NCI-H345 treated with DMSO at 0.1 percent for 48 hours (cell line): ENCODE results near the gene MRPS6.

Source experiments
- DNase-seq: peaks from one replicate; lab custom pipeline; 2025; ENCODE audit not compliant: unreplicated experiment; lab: John Stamatoyannopoulos, UW

The MRPS6 gene

GRCh38 chr21:34065027-34065426 is 8.4 kb upstream of the MRPS6 start:
- DNase-seq = no peak

- DNase-seq = no peak
Measured at GRCh38 chr21:34071683-34072082, 1.7 kb upstream of the MRPS6 start.

DNA sequence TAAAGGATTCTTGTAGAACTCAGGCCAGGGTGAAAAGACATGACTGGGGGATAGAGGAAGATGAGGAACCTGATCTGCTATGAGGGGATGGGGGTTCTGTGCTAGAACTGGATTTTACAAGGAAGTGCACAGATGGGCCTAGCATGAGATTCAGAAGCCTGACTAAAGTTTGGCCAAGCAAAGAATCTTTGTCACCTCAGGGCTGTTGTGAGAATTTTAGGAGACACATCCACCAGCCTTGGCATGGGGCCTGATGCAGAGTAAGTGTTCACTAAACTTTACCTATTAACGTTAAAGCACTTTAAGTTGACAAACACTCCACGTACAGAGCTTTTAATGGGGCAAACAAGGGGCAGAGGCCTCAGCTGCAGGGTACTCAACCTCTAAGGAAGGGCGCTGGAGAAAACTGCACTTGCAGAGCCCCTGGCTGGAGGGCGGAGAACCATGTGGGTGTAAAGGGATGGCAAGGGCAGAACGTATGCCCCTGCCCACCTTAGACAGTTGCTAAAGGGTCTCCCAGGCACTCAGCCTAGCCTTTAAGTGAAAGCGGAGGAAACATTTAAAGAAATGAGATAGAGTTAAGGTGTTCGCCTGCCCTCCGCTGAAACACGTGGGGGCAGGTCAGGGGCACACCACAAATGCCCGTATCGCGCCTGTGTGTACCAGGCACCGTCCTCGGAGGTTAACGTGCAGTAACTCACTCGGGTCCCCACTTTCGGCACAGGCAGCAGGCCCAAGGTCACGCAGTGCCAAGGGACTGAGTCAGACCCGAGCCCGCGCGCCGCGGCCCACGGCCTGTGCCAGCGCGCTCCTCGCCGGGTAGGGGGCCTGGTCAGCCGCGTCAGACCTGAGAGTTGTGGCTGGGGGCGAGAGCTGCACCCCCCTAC is 990 bp upstream of the MRPS6 start:
- DNase-seq = no peak

GRCh38 chr21:34073749-34074282 is 438 bp downstream of the MRPS6 start:
- no peak for DNase-seq

- DNase-seq = no peak
Measured at GRCh38 chr21:34074283-34075090, 1.1 kb downstream of the MRPS6 start.

DNA sequence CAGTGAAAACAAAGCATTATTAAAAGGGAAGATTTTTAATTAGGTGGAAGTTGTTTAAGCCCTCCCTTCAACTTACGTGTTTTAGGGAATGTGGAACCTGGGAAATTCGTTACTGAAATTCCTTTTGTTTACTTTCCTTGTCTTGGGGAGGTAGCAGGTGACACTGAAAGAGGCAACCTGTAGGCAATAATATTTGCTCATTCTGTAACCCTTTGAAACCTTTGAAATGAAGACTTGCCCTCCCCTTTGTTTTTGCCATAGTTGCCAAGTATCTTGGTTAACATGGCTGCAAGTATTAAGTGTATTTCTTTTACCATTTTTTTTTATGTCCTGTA is 1.7 kb downstream of the MRPS6 start:
- DNase-seq = no peak

DNA sequence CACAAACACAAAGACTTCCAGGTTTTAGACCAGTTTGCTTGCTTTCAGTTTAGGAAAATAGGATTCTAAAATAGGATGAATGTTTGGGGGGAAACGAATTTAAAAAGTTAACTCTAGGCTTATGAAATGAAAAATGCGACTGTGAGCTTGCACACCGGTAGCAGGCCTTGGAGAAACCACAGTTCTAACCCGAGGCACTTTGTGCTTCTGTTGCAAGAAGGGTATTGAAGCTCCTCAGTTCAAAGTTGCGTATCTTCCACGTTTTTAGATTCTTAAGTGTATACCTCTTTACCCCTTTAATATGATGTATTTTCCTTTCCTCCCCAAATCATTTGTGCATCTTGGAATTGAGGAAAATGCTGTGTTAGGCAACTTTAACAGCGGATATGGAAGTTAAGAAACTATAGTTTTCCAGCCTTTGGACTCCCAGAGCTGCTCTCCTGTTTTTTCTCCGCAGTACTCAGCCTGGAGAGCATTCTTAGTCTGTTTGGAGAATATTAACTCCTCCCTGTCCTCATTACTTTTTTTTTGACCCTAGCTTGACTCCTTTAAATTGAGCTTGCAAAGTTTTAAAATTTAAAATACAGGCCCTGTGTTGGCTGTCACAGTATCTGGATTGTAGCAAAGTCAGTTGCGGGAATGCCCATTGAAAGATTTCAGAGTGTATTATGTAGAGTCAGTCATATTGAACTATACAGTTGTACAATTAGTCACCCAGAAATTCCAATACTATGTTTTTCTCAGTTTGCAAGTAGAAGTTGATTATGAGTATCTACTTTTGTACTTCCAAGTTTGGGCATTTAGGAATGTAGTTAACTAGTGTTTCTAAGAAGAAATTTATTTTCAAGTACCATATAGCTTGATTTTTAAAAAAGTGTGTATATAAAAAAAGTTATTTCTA is 2.6 kb downstream of the MRPS6 start:
- no peak for DNase-seq

DNA sequence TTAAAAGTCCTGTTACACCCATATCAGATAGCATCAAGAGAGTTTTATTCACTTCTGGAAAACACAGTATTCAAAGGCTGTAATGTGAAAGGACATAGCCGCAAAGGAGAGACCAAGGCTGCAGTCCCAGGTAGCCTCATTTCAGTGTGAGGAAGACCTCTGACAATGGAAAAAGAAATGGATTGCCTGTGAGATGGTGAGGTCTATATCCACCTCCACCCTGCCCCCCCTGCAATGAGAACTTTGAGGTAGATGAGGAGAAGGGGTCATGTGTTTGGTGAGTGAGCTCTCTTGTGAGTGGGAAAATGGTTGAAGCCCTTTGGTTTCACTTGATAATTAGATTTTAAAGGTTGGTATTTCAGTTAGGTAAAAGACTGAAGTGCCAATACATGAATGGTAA is 3.5 kb downstream of the MRPS6 start:
- no peak for DNase-seq

- DNase-seq = no peak
Measured at GRCh38 chr21:34077888-34078287, 4.5 kb downstream of the MRPS6 start.

DNA sequence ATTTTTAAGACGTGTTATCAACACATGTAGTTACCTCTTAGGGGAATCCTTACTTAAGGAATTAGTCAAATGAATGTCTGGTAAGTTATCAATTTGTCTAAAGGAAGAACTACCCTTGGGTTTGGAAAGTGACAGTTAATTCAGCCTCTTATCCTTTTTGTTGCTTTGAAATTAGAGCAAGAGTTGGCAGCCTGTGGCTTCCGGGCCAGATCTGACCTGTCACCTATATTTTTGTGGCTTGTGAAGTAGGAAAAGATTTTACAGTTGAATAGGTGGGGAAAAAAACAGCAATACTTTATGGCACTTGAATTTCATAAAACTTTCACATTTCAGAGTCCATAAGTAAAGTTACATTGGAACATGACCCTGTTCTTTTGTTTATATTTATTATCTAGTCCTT is 5.5 kb downstream of the MRPS6 start:
- DNase-seq = no peak

GRCh38 chr21:34080710-34081109 is 7.3 kb downstream of the MRPS6 start:
- DNase-seq = no peak

DNA sequence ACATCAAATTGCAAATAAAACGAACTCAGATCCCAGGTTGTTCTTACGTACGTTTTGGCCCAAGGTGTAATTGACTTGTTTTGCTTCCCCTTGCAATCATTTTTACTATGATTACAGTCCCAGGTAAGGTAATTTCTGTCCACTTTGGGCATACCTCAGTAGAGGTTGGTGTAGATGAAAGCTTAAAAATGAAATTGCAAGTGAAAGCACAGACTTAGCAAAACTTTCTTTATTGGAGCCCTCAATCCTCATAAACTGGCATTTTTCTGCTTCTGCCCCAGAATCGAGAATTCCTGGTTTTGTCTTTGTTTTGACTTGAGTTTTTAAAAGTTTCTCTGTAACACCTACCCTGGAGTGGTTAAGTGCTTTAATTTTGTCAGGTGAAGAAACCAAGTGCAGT is 9.4 kb downstream of the MRPS6 start:
- no peak for DNase-seq

DNA sequence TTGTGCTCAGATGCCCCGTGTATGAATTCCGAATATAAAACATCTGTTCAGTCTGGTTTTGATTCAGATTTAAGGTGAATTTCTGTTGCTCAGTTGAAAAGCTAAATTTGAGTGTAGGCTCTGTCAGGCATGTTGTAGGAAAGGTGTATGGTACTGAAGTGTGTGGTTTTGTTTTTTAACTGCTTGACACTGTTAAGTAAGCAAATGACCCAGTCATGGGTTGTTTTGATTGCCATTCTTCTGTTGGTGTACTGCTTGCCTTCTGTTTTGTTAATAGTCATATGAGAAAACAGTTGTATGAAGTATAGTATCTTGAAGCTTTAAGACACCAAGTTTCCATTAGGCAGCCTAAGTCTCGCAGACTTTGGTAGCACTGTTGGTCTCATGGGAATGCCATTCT is 10.0 kb downstream of the MRPS6 start:
- DNase-seq = no peak

GRCh38 chr21:34085129-34085528 is 11.8 kb downstream of the MRPS6 start:
- DNase-seq = no peak

GRCh38 chr21:34086887-34087306 is 13.5 kb downstream of the MRPS6 start:
- DNase-seq = no peak

GRCh38 chr21:34088752-34089151 is 15.4 kb downstream of the MRPS6 start:
- no peak for DNase-seq

GRCh38 chr21:34091032-34091431 is 17.7 kb downstream of the MRPS6 start:
- no peak for DNase-seq

DNA sequence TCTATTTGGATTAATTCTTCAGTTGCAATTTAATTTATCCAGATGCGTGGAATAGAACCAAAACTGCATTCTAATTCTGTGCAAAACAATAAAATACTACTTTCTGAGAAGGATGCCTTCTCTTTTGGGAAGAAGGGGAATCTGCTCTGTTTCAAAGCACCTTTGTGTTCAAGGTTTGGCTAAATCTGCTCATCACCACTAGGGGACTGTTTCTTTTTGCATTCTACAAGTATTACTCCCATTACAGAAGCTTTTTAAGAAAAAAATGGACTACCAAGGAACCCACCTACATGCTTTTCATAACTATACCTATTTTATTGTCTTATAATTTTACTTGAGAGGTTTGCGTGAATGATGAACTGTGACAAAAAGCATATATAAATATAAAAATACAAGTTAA is 18.2 kb downstream of the MRPS6 start:
- no peak for DNase-seq

GRCh38 chr21:34092262-34092921 is 19.0 kb downstream of the MRPS6 start:
- no peak for DNase-seq

DNA sequence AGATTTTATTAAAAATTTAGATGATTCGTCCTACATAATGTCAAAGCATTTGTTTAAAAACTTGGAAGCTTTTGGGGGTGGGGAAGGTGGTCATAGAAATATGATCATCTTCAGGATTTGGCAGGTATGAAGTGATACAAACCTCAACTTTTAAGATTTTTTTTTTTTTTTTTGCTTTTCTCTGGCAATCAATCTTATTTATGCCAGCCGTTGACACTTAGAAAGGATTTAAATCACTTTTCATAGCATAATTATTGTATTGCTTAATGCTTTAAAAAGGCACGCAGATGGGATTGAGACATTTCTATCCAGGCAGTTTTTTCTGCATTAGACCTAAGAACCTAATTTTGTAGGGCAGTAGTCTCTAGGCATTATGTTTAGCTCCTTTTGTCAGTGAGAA is 19.7 kb downstream of the MRPS6 start:
- DNase-seq = no peak

DNA sequence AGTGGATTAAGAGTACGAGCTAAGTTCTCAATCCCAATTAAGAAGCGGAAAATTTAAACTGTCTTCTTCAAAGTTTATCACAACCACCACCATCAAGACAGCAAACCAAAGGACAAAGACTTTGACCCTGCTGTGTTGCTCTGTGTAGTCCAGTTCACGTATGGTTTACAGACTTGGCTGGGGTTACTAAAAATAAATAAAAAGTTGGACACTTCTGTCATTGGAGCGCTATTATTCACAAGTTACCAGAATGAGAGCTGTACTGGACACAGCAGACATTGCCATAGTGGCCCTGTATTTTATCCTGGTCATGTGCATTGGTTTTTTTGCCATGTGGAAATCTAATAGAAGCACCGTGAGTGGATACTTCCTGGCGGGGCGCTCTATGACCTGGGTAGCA is 21.6 kb downstream of the MRPS6 start:
- no peak for DNase-seq
